ENCODE data around the gene SPDYE17.
"Not testable (repeated sequence)": the region's sequence is repeated elsewhere in the genome, so short reads cannot be mapped to it uniquely, and the experiment has no call there.

SPDYE17 gene

DNA sequence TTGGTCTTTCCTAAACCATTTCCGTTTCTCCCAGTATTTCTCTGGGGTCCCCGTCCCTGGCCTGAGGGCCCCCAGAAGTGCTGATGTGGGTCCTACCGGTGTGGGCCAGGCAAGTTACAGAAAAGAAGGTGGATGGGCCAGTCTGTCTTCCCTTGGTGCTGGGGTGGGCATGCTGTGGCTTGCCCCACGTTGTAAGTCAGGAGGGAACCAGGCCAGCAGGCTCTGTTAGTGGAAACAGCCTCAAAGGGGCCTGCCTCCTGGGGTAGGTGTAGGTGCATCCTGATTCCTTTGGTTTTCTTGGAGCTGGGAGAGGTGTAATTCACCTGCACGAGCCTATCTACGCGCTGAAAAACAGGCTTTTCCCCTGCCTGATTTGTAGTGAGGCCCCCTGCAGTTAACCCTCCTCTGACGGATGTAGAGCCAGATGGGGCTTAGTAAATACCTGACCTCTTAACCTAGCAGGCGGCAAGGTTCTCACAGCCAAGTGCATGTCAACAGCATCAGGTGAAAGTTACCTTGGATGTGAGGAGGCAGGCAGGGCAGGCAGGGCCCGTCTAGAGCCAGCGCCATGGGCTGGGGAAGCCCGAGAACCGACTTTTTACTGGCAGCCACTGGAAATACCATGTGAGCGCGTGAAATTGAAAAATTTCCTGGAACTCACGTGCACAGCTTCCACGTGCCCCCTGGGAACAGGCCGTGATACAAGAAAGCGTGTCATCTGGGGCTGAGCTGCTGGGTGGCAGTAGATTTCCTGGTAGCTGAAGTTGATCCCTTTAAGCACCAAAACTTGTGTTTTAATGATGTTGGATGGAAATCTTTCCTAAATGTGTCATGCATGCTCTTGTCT, 48.0 kb downstream of the SPDYE17 start:
- H3K27ac ChIP-seq; POLR2A ChIA-PET (ENCODE audit: low non-redundant PET); CTCF ChIA-PET; DNase-seq (ENCODE audit: low spot score): not testable (repeated sequence)

- DNase-seq (ENCODE audit: low spot score); H3K27ac ChIP-seq; POLR2A ChIA-PET (ENCODE audit: low non-redundant PET); CTCF ChIA-PET: not testable (repeated sequence)
Measured at GRCh38 chr7:76983333-76983732, 48.8 kb downstream of the SPDYE17 start.

DNA sequence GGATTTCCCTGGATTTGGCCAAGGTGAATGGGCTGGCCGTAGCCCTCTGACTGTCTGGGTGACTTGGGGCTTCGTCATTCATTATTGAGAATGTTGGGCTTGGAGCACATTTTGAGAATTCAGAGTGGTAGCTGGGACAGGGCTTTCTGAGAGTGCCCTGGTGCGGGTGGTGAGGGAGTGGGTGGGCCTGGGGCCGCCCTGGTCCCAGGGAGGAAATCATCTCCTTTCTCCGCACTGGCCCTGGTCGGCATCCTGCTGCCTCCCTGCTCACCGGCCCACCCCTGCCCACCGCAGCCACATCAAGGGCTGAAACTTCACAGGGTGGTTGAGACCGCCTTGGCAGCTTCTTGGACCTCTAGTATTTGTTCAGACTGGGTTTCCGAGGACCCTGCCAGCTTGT, 49.7 kb downstream of the SPDYE17 start:
- DNase-seq (ENCODE audit: low spot score); H3K27ac ChIP-seq; POLR2A ChIA-PET (ENCODE audit: low non-redundant PET); CTCF ChIA-PET: not testable (repeated sequence)

GRCh38 chr7:76981187-76981970, 50.8 kb downstream of the SPDYE17 start:
- DNase-seq (ENCODE audit: low spot score); CTCF ChIA-PET; H3K27ac ChIP-seq; POLR2A ChIA-PET (ENCODE audit: low non-redundant PET): not testable (repeated sequence)

DNA sequence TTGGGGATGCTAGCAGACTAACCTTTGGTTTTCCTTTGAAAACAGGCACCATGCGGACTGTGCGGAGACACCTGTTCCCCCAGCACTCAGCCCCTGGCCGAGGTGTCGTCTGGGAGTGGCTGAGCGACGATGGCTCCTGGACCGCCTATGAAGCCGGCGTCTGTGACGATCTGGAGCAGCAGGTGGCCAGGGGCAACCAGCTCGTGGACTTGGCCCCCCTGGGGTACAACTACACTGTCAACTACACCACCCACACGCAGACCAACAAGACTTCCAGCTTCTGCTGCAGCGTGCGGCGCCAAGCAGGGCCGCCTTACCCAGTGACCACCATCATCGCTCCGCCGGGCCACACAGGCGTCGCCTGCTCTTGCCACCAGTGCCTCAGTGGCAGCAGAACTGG, 51.6 kb downstream of the SPDYE17 start:
- POLR2A ChIA-PET (ENCODE audit: low non-redundant PET); H3K27ac ChIP-seq; DNase-seq (ENCODE audit: low spot score); CTCF ChIA-PET: not testable (repeated sequence)

GRCh38 chr7:76977761-76978367, 54.3 kb downstream of the SPDYE17 start:
- H3K27ac ChIP-seq; CTCF ChIA-PET; POLR2A ChIA-PET (ENCODE audit: low non-redundant PET): not testable (repeated sequence)

DNA sequence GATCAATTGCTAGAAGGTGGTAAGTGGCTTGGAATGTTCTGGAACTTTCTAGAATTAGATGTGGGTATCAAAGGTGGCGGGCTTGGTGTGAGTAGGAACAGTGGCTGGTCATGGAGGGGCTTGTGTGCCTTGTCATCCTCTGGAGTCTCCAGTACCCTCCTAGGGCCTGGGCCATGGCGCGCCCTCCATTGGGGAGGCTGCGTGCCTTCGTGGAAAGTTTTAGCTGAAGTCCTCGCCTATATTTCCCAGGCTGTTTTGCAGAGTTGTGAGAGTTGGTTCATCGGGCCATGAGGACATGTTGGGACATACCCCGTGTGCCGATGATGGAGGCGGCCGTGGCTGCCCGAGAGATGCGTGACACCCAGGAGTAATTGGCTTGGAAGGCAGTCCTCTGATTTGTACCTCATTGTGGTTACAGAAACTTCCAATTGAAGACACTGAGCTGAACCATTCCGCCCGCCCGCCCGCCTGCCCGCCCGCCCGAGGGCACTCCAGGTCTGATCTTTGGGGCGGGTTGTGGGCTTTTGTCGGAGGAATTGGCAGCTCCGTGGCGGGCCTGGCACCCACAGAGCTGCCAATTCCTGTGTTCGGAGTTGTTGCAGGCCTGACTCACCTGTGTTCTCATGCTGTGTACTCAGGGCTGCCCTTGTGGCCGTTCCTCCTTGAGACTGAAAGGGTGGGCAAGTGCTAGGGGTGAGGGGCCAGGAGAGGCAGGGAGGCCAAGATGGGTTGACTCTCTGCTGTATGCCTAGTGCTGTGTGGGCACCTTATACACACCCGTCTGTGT, 57.2 kb downstream of the SPDYE17 start:
- H3K27ac ChIP-seq; DNase-seq (ENCODE audit: low spot score); CTCF ChIA-PET; POLR2A ChIA-PET (ENCODE audit: low non-redundant PET): not testable (repeated sequence)

More at GRCh38 chr7:76977761-76978367, 54.3 kb downstream of the SPDYE17 start:
- not testable (repeated sequence) for DNase-seq (ENCODE audit: low spot score)

DNA sequence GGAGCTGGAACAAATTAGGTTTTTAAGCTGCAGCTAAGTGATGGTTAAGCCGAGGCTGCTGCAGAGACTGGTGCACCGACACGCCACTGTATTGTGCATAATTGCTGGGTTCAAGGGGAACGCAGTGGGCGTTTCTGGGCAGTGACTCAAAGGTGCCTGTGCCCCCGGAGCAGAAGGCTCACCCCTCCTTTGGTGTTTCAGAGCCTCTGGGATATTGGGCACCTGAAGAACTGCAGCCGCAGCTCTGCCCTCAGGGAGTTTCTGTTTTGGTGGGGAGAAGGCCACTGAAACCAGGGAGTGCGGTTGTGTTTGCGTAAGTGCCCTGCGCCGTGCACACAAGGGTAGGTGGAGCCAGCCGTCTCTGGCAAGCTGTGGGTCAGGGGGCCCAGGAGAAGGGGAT, 57.8 kb downstream of the SPDYE17 start:
- H3K27ac ChIP-seq; DNase-seq (ENCODE audit: low spot score); POLR2A ChIA-PET (ENCODE audit: low non-redundant PET); CTCF ChIA-PET: not testable (repeated sequence)

DNA sequence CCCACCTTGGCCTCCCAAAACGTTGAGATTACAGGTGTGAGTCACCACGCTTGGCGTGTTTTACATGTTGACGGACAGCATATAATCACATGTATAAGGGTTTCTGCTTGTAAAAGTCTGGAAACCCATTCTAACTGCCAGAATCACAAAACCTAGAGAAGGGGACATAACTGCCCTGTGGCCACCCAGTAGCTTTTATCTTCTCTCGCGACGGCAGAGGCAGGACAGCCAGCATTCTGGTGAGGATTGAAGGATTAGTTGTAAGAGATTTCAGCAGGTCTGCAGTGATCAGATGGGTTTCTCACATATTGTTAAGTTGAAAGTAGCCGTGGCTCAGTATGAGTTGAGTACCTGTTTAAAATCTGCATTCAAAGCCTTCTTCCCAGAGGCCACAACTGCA, 59.8 kb downstream of the SPDYE17 start:
- DNase-seq (ENCODE audit: low spot score); H3K27ac ChIP-seq; POLR2A ChIA-PET (ENCODE audit: low non-redundant PET); CTCF ChIA-PET: not testable (repeated sequence)

All from RWPE1 (cell line).